CD4-positive, alpha-beta T cell treated with Interleukin-17A for 1 hour (primary cell): Measurements from ENCODE around the gene FAM181A.
A peak's percentile ranks its signal among the peaks of the same experiment; 100 is the strongest.

ENCODE experiments used
- DNase-seq: peaks from one replicate; pipeline ENCODE4 v3.0.0-alpha.2; 2020

Gene FAM181A

GRCh38 chr14:93926873-93927799 is at the start of gene FAM181A:
TSS of gene FAM181A (plus strand) at chr14:93927344. CDS start at chr14:93928286, 942 bp downstream.
- no peak for DNase-seq

DNA sequence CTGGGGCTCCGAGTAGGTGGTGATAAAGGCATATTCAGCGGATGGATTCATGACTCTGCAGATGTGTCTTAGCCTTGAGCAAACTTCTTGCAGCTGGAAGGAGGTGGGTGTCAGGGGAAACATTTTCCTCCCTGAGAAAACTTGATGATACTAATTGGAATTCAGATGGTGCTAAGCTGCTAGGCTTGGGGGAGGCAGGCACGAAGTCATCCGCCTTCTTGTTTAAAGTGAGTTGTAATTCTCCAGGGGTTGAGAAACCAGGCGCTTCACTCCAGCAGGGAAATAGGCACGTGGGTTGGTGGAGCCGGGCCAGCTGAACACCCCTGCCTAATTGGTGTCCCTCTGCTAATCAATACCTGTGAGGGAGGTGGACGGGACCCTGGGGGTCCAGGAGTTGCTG is 48.9 kb upstream of the FAM181A start:
- DNase-seq = no peak

- DNase-seq = no peak
Observed at GRCh38 chr14:93878871-93879270, 48.3 kb upstream of the FAM181A start.

DNA sequence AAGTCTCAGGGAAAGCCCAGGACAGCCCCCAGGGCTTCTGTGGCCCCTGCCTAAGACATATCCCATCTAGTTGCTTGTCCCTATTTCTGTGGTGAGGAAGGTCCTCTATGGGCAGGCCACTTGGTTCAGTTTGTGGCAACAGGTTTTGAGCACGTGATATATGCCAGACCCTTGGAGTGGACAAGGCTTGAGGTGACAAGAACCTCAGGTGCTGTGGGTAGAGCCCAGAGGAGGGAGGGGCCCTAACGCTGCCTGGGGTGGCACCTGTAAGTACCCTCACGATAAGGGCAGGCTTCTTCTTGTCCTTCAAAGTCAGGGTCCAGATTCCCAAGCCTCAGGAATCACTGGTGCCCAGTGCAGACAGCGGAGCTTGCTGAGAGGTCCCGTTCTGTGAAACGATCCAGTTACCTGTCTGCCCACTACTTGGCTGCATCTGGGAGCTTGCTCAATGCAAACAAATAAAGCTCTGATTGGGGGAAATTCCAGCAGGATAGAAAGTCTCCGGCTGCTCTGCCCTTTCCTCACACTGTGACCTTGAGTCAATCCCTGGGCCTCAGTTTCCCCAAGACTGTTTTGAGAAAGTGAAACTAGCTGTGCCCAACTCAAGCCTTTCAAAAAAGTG is 47.7 kb upstream of the FAM181A start:
- no peak for DNase-seq

DNA sequence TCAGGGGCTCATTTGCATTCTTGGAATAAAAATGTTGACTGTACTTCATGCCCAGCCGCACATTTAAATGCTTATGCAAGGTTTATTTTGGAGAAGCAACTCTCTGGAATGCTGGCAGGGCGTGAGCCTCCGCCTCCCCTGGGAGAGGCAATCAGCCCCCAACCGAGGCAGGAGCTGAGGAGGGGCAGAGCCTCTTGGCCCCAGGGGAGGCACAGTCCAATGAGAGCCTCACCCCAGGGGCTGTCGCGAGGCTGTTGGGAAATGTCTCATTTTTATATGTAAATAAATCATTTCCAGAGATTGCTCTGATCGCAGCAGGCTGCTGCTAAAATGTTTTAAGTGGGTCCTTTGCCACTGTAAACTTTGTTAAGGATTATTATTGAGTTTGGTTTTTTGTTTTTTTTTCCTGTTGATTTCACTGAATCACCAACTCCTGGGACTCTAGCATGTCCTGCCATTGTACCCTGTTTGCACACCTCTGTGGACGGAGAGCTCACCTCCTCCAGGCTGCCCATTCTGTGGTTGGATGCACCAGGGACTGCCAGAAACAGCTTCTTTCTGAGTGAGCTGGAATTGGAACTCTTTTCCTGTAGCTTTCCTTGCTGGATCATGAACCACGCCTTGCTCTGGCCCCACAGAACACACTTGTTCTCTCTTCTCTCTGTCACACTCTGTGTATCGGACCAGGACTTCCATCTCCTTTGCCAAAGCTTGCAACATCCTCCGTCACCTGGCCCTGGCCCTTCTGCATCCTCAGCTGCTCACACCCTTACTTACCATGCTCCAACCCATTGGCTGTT is 46.9 kb upstream of the FAM181A start:
- DNase-seq = no peak

DNA sequence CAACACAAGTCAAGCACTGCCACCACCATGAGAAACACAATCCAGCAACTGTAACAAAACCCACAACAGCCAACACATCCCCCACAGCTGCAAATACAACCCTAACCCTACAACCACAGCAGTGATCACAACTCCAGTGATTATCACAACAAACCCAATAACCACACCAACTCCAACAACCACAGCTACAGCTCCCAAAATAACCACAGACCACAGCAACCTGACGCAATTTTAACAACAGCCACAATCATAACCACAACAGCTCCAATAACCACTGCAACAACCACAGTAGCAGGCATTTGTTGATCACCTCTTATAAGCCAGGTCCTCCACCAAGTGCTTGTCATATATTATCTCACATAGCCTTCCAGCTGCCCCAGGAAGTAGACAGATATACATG is 42.2 kb upstream of the FAM181A start:
- peak; percentile 5 for DNase-seq

DNA sequence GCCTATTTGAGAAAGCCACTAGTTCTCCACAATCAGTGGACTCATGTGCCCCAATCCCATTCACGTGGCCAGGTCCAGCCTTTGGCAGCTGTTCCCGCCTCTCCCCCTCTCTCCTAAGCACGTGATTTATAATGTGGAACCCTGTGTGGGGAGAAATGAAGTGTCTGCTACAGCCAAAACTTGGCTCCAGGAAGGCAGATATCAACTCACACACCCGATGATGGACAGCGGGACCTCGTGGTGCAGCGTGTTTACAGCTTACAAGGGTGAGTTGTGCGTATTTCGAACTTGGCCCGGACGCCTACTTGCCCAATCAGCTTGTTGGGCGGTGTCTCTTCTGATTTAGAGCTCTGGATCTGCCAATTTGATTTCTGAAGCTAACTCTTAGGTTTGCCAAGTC is 38.1 kb upstream of the FAM181A start:
- DNase-seq = no peak

GRCh38 chr14:93889739-93890483 is 37.2 kb upstream of the FAM181A start:
- no peak for DNase-seq

DNA sequence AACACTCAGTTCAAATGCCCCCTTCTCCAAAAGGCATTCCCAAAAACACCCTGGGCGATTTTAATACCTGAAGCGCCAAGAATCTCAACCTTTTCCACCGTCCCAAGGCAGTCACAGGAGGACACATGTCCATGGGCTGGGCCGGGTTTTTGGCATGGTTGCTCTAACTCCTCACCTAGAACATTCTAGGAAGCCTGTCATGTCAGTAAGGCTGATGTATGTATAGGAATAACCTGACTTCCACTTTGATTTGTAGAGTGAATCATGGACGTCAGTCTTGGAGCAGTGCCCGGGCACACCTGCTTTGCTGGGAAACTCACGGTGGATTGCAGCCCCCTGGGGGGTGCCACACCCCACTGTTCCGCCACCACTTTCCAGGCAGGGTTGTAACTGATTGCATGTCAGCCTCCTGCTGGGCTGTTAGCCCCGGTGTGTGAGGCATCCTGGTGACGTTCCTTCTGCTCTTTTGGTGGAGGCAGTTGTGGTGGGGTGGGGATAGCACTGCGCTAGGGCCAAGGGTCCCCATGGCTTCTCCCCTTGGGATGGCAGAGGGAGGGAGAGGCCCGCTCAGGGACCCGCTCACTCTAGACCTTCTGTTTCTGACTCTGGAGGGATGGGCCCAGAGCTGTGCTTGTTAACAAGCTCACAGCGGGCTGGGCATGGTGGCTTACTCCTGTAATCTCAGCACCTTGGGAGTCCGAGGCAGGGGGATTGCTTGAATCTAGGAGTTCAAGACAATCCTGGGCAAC is 35.2 kb upstream of the FAM181A start:
- DNase-seq = no peak

GRCh38 chr14:93892505-93892839 is 34.7 kb upstream of the FAM181A start:
- no peak for DNase-seq

- peak; percentile 56 for DNase-seq
Observed at GRCh38 chr14:93892923-93893558, 34.1 kb upstream of the FAM181A start.

DNA sequence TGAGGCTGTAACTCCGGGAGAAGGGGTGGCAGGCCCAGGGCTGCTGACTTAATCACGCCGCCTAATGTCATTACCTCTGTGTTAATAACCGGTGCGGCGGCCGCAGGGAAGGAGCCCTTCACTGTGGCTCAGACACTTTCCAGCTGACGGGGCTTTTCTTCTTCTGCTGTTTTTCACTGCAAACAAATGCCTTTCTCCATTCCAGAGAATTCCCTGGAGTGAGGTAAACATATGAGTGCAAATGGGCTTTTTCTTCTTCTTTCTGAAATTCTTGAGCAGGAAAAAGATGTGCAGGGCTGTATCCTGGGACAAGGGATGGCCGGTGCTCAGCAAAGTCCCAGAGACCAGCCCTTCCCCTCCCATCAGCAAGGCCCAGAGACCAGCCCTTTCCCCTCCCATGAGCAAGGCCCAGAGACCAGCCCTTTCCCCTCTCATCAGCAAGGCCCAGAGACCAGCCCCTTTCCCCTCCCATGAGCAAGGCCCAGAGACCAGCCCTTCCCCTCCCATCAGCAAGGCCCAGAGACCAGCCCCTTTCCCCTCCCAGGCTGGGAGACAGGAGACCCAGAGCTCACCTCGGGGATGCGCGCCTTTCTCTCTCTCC is 33.4 kb upstream of the FAM181A start:
- no peak for DNase-seq

- no peak for DNase-seq
Observed at GRCh38 chr14:93895023-93895604, 32.0 kb upstream of the FAM181A start.

GRCh38 chr14:93897476-93897845 is 29.7 kb upstream of the FAM181A start:
- no peak for DNase-seq

DNA sequence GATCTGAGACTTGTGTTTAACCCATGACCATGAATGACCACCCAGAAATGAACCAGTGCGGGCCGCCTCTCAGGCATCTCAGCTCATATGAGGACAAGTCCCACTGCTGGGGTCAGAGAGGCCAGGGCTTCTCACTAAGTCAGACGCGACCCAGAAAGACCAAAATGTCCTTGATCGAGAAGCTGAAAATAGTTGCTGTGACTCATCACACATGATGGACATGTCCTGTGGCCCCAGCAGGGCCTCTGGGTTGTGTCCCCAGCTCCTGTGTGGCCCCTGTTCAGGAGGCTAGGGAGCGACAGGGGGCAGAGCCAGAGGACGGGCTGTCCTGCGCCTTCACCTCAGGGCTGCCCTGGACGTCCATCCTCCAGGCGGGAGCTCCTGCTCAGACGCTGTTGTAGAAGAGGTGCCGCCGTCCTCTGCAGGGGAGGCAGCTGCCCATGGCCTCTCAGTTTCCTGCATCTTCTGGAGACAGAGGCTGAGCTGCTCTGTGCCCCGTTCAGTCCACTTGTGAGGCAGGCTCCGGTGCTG is 29.0 kb upstream of the FAM181A start:
- DNase-seq = no peak

- no peak for DNase-seq
Observed at GRCh38 chr14:93898731-93899130, 28.4 kb upstream of the FAM181A start.

DNA sequence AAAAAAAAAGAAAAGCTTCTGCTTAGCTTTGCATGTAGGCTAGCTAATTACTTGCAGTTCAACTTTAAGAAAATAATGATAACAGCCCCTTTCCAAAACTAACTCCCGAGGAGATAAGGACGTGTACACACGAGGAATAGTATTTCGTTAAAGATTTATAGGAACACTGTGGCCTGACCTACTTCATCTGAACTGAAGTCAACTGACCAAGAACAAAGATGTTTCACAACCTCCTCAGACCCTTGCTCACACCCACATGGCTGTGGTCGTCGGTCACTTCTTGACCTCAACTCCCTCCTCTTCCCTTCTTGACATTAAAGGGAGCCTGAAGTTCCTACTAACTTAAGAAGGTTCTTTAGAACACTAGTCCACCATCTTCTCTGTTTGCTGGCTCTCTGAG is 25.3 kb upstream of the FAM181A start:
- DNase-seq = no peak

GRCh38 chr14:93902619-93903307 is 24.4 kb upstream of the FAM181A start:
- DNase-seq = no peak

GRCh38 chr14:93903342-93904184 is 23.6 kb upstream of the FAM181A start:
- no peak for DNase-seq
